HepG2 (cell line): ENCODE measurements around the gene RNPEPL1. TPM values are rescaled to one million over a fixed set of nuclear protein-coding genes. Genes with fewer than 3 reads are reported as not detected.

Source experiments
- ATAC-seq: fragments of 200-7000 bp; cut with Tn5 transposase; 3 replicates; pipeline ENCODE4 v1.9.1; 2020; ENCODE audit warnings: mild to moderate bottlenecking, moderate library complexity
- BruUV-seq: library from RNA; stranded (reverse); fragments of 400-500 nt; replicated peaks from 2 replicates; lab custom pipeline; 2021; lab: Mats Ljungman, UMichigan
- CTCF ChIA-PET: fragments of 300-600 bp; formaldehyde crosslinking; extraction: SDS; loops from one replicate; lab custom pipeline; 2021; ENCODE audit warnings: low total read pairs, inconsistent platforms, low intra/inter-chr PET ratio; lab: Yijun Ruan, JAX
- POLR2A ChIA-PET: fragments of 350-600 bp; sonication (Branson Sonifier 250); formaldehyde crosslinking; loops from one replicate; lab custom pipeline; 2020; ENCODE audit warnings: antibody characterized with exemption, inconsistent platforms; lab: Yijun Ruan, JAX
- DNase-seq: peaks from one replicate; pipeline ENCODE4 v3.0.0-alpha.2; 2015; ENCODE audit warnings: low spot score
- FAIRE-seq: peaks from 3 replicates; lab custom pipeline; 2011; peaks lifted over from hg19 to GRCh38; lab: Jason Lieb, UNC
- H2AFZ ChIP-seq: one replicate; pipeline ENCODE4 v1.6.1; 2011; ENCODE audit warnings: low read length, inconsistent platforms
- H3K27ac ChIP-seq: fragments of 300-600 bp; 3 replicates; pipeline ENCODE4 v1.8.0; 2011; ENCODE audit warnings: mixed run types, mild to moderate bottlenecking, mixed read lengths, low read length, inconsistent platforms; ENCODE audit not compliant: insufficient read depth; ENCODE audit errors: extremely low read length
- H3K27me3 ChIP-seq, 2 experiments: fragments of 200-600 bp in 1 of 2; 2 replicates in 1 of 2; 3 replicates in 1 of 2; pipeline versions ENCODE4 v1.6.0 to v1.8.0; 2011; ENCODE audit warnings: low read length in 2 of 2, mild to moderate bottlenecking in 2 of 2, moderate library complexity in 2 of 2, inconsistent platforms in 1 of 2; ENCODE audit not compliant: insufficient read depth in 2 of 2, control insufficient read depth in 1 of 2
- H3K36me3 ChIP-seq, 2 experiments: fragments of 200-600 bp in 1 of 2; replicated peaks in 1 of 2; 2 replicates in 1 of 2; 3 replicates in 1 of 2; pipeline versions ENCODE4 v1.5.1 to v1.8.0; 2011; ENCODE audit warnings: low read length in 2 of 2, inconsistent platforms in 1 of 2; ENCODE audit not compliant: insufficient read depth in 2 of 2, control insufficient read depth in 1 of 2
- H3K4me1 ChIP-seq: 2 replicates; pipeline ENCODE4 v1.5.1; 2012; ENCODE audit warnings: low read length, inconsistent platforms; ENCODE audit not compliant: insufficient read depth
- H3K4me2 ChIP-seq: 2 replicates; pipeline ENCODE4 v1.6.0; 2011; ENCODE audit warnings: low read depth, low read length, inconsistent platforms
- H3K4me3 ChIP-seq, 3 experiments: fragments of 200-600 bp in 1 of 3; sonication (generic), shearing (Covaris generic) in 1 of 3; replicated peaks in 1 of 3; 2 replicates each; pipeline ENCODE4 v1.5.1; 2011 to 2016; ENCODE audit warnings: low read length in 3 of 3, inconsistent platforms in 2 of 3, low read depth in 2 of 3, mild to moderate bottlenecking in 2 of 3, control low read depth in 1 of 3, mixed read lengths in 1 of 3; ENCODE audit not compliant: insufficient read depth in 1 of 3
- H3K79me2 ChIP-seq: one replicate; pipeline ENCODE4 v1.6.1; 2011; ENCODE audit warnings: low read length, inconsistent platforms; ENCODE audit not compliant: insufficient read depth
- H3K9ac ChIP-seq: 2 replicates; pipeline ENCODE4 v1.6.0; 2011; ENCODE audit warnings: mild to moderate bottlenecking, low read depth, low read length, inconsistent platforms; ENCODE audit not compliant: insufficient read depth
- H3K9me3 ChIP-seq: 2 replicates; pipeline ENCODE4 v1.5.1; 2012; ENCODE audit warnings: mild to moderate bottlenecking, low read length
- H4K20me1 ChIP-seq: 2 replicates; pipeline ENCODE4 v1.6.0; 2011; ENCODE audit warnings: inconsistent platforms, mild to moderate bottlenecking, low read length, moderate library complexity; ENCODE audit not compliant: insufficient read depth
- AKNA ChIP-seq: sonication (generic); formaldehyde crosslinking; IDR thresholded peaks from 2 replicates; pipeline ENCODE4 v1.4.0; 2020; ENCODE audit warnings: missing genetic modification reagents, borderline replicate concordance
- CENPBD1 ChIP-seq: sonication (generic); formaldehyde crosslinking; IDR thresholded peaks from 2 replicates; pipeline ENCODE4 v1.8.0; 2022; ENCODE audit warnings: missing genetic modification reagents, low read depth, mild to moderate bottlenecking, borderline replicate concordance
- GATA4 ChIP-seq: sonication (generic); IDR thresholded peaks from 2 replicates; pipeline ENCODE4 v1.6.1; 2016; ENCODE audit warnings: antibody characterized with exemption, low read depth, borderline replicate concordance
- IRF2 ChIP-seq: IDR thresholded peaks from 2 replicates; pipeline ENCODE4 v1.6.1; 2018; ENCODE audit warnings: missing genetic modification reagents, missing compliant biosample characterization
- KLF13 ChIP-seq: sonication (generic); formaldehyde crosslinking; IDR thresholded peaks from 2 replicates; pipeline ENCODE4 v1.4.0; 2020; ENCODE audit warnings: mild to moderate bottlenecking, missing genetic modification reagents
- KLF16 ChIP-seq, 2 experiments: sonication (generic) in 1 of 2; formaldehyde crosslinking in 1 of 2; IDR thresholded peaks; 2 replicates each; pipeline versions ENCODE4 v1.6.1 to v1.8.0; 2016 to 2023; ENCODE audit warnings: missing genetic modification reagents in 2 of 2, missing compliant biosample characterization in 1 of 2
- NFATC3 ChIP-seq: sonication (generic); formaldehyde crosslinking; IDR thresholded peaks from 2 replicates; pipeline ENCODE4 v1.5.1; 2020; ENCODE audit warnings: mild to moderate bottlenecking, missing genetic modification reagents
- POLR2A ChIP-seq, 2 experiments: IDR thresholded peaks; 2 replicates each; pipeline ENCODE4 v1.6.1; 2011; ENCODE audit warnings: low read depth in 2 of 2, low read length in 2 of 2, mild to moderate bottlenecking in 1 of 2, moderate library complexity in 1 of 2; ENCODE audit not compliant: insufficient read depth in 1 of 2
- RFX3 ChIP-seq: IDR thresholded peaks from 2 replicates; pipeline ENCODE4 v1.6.1; 2016; ENCODE audit warnings: missing biosample characterization, missing genetic modification reagents
- ZBTB49 ChIP-seq: sonication (generic); formaldehyde crosslinking; IDR thresholded peaks from 2 replicates; pipeline ENCODE4 v1.4.0; 2020; ENCODE audit warnings: missing genetic modification reagents, borderline replicate concordance
- ZNF530 ChIP-seq: sonication (generic); formaldehyde crosslinking; IDR thresholded peaks from 2 replicates; pipeline ENCODE4 v1.5.0; 2020; ENCODE audit warnings: low read depth, mild to moderate bottlenecking, missing genetic modification reagents
- WGBS: methylation state at CpG from one replicate; pipeline ENCODE4 v1.1.6; 2017; ENCODE audit warnings: low lambda C conversion rate; 5-methylcytosine and 5-hydroxymethylcytosine counted together
- in situ Hi-C: cut with HindIII; loops from 2 replicates; pipeline ENCODE4 v1.10.0; 2017; ENCODE audit warnings: low pct_unique_long_range_greater_than_20kb; ENCODE audit not compliant: extremely low pct_ligation_motif_present
- intact Hi-C: fragments of 100-400 bp; cut with micrococcal nuclease; formaldehyde crosslinking; loops from one replicate; pipeline ENCODE4 v1.10.0; 2022; ENCODE audit not compliant: unreplicated experiment
- polyA plus RNA-seq, 8 experiments: library from polyadenylated mRNA; depleted of rRNA in 3 of 8; stranded (reverse) in 7 of 8; unstranded in 1 of 8; fragments of >200 nt; fragmentation: Illumina TruSeq in 4 of 8; extraction: Trizol in 4 of 8; gene quantifications; 2 replicates each; pipeline versions ENCODE4 v1.2.1 to v1.2.3, GENCODE V29; 2011 to 2016; ENCODE audit warnings: low read depth in 4 of 8, missing spikeins in 1 of 8, mixed read lengths in 1 of 8; ENCODE audit not compliant: insufficient read depth in 1 of 8
- total RNA-seq, 5 experiments: library from RNA; depleted of rRNA; stranded (reverse); fragments of >200 nt; fragmentation: Illumina TruSeq; extraction: Trizol; gene quantifications; 2 replicates each; pipeline ENCODE4 v1.2.3, GENCODE V29; 2016; ENCODE audit warnings: low read depth in 1 of 5

RNPEPL1 gene
- total and polyA plus RNA-seq, 2 of the 13 experiments (the other 11 are each of a cell fraction or from before 2014, with no cell fraction given): 13.0 to 18.0 TPM

GRCh38 chr2:240564561-240565332 is 3.5 kb upstream of the RNPEPL1 start (continued):
- TF ChIP-seq ZBTB49 (CRISPR knock-in tag): no peak
- TF ChIP-seq POLR2A (IDR thresholded peaks at IDR 0.05; ENCODE audit: insufficient read depth in 1 of 2, low read depth in 2 of 2, low read length in 2 of 2): peak in 1 of 2 experiments; percentile 8; a peak in 1 of 4 replicates
- 0 out of 4 replicates have a peak, but pooled peaks of 1 of the 2 experiments have one; percentile 9 for TF ChIP-seq KLF16 (CRISPR knock-in tag; IDR thresholded peaks at IDR 0.05)
- TF ChIP-seq NFATC3 (CRISPR knock-in tag): 0 out of 2 replicates have a peak, but pooled peaks have one; percentile 61

- peaks cover 0 to 7% of the 10 kb centered on the region in 2 experiments; a peak in 2 of 5 replicates for H3K36me3 ChIP-seq
- in situ Hi-C loops (loop anchor here (25.0 kb wide), 1 partner anchor 647 kb away; no protein-coding TSS in a partner anchor), intact Hi-C loops (loop anchor here (2.0 kb wide), 1 partner anchor 15 kb away; no protein-coding TSS in a partner anchor)
- POLR2A ChIA-PET: interaction anchor here (0.8 to 7.2 kb wide), 14 partner anchors 9 to 314 kb away, joined by 3 to 149 read pairs (median 6); partner anchors contain the start of genes ANKMY1 and CAPN10
- no peaks in the 10 kb centered on the region; a peak in 1 of 5 replicates for H3K27me3 ChIP-seq
- FAIRE-seq (peak; percentile 55), ATAC-seq (peak; percentile 56), DNase-seq (peak; percentile 92)
- peak overlapping the region; percentile 100 for H3K4me2 ChIP-seq
- H3K4me3 ChIP-seq: peak overlapping the region; percentile 64 to 89 (median 71)
- BruUV-seq: no TSS peak
- CTCF ChIA-PET: interaction anchor here (0.5 to 1.2 kb wide), 3 partner anchors 14 to 39 kb away, joined by 3 to 4 read pairs (median 4); no protein-coding TSS in a partner anchor
- H4K20me1 ChIP-seq: no peaks in the 10 kb centered on the region; the same call in 1 of the 2 replicates
- H3K9ac ChIP-seq: peak overlapping the region; percentile 83
- H3K27ac ChIP-seq: peak overlapping the region; percentile 71
- H3K79me2 ChIP-seq: peaks cover 24% of the 10 kb centered on the region
- no peaks in the 10 kb centered on the region for H3K9me3 ChIP-seq
- H2AFZ ChIP-seq: no peak overlapping the region
- H3K4me1 ChIP-seq: peaks cover 52% of the 10 kb centered on the region
- WGBS: 16% methylated on average over 21 of the region's 26 CpGs
- TF ChIP-seq RFX3 (CRISPR knock-in tag) (no peak), ZNF530 (CRISPR knock-in tag) (no peak), AKNA (CRISPR knock-in tag) (no peak), IRF2 (CRISPR knock-in tag) (peak; percentile 56; the same call in 1 of the 2 replicates), KLF13 (CRISPR knock-in tag) (no peak), GATA4 (peak; percentile 10; the same call in 1 of the 2 replicates), CENPBD1 (CRISPR knock-in tag) (no peak)
Measured at GRCh38 chr2:240565333-240566202, 2.7 kb upstream of the RNPEPL1 start.
